ENCODE data around the gene LVRN. TPM values are rescaled to one million over a fixed set of nuclear protein-coding genes. Genes with fewer than 3 reads are reported as not detected.

LVRN gene
- total and polyA plus RNA-seq, 2 of the 13 experiments (the other 11 are each of a cell fraction or from before 2014, with no cell fraction given), result 0.09 to 0.20 TPM

DNA sequence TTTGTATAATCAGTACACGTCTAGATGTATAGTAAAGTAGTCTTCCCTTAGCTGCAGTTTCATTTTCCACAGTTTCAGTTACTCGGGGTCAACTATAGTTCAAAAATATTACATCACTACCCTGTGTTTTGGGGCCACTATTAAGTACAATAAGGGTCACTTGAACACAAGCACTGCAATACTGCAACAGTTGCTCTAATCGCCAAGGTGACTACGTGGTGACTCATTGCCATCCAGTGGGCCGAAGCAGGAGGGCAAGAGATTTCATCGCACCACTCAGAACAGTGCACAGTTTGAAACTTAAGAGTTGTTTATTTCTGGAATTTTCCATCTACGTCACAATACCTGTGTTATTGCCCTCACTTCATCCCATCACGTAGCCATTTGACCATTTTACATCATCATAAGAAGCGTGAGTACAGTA, 69.8 kb downstream of the LVRN start, which contains the start of gene ARL14EPL (continued):
- TF ChIP-seq, protein P1, sequence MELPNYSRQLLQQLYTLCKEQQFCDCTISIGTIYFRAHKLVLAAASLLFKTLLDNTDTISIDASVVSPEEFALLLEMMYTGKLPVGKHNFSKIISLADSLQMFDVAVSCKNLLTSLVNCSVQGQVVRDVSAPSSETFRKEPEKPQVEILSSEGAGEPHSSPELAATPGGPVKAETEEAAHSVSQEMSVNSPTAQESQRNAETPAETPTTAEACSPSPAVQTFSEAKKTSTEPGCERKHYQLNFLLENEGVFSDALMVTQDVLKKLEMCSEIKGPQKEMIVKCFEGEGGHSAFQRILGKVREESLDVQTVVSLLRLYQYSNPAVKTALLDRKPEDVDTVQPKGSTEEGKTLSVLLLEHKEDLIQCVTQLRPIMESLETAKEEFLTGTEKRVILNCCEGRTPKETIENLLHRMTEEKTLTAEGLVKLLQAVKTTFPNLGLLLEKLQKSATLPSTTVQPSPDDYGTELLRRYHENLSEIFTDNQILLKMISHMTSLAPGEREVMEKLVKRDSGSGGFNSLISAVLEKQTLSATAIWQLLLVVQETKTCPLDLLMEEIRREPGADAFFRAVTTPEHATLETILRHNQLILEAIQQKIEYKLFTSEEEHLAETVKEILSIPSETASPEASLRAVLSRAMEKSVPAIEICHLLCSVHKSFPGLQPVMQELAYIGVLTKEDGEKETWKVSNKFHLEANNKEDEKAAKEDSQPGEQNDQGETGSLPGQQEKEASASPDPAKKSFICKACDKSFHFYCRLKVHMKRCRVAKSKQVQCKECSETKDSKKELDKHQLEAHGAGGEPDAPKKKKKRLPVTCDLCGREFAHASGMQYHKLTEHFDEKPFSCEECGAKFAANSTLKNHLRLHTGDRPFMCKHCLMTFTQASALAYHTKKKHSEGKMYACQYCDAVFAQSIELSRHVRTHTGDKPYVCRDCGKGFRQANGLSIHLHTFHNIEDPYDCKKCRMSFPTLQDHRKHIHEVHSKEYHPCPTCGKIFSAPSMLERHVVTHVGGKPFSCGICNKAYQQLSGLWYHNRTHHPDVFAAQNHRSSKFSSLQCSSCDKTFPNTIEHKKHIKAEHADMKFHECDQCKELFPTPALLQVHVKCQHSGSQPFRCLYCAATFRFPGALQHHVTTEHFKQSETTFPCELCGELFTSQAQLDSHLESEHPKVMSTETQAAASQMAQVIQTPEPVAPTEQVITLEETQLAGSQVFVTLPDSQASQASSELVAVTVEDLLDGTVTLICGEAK (IDR thresholded peaks at IDR 0.05), result no peak
- TF ChIP-seq, protein P1 (CRISPR knock-in tag; IDR thresholded peaks at IDR 0.05), result no peak
- no peak for TF ChIP-seq ZNF501 (CRISPR knock-in tag; IDR thresholded peaks at IDR 0.05)
- no peak for TF ChIP-seq ZNF776 (CRISPR knock-in tag; IDR thresholded peaks at IDR 0.05)
- TF ChIP-seq TEAD3 (CRISPR knock-in tag; optimal IDR thresholded peaks at IDR 0.05; ENCODE audit: borderline replicate concordance), result no peak
- TF ChIP-seq, protein P2, sequence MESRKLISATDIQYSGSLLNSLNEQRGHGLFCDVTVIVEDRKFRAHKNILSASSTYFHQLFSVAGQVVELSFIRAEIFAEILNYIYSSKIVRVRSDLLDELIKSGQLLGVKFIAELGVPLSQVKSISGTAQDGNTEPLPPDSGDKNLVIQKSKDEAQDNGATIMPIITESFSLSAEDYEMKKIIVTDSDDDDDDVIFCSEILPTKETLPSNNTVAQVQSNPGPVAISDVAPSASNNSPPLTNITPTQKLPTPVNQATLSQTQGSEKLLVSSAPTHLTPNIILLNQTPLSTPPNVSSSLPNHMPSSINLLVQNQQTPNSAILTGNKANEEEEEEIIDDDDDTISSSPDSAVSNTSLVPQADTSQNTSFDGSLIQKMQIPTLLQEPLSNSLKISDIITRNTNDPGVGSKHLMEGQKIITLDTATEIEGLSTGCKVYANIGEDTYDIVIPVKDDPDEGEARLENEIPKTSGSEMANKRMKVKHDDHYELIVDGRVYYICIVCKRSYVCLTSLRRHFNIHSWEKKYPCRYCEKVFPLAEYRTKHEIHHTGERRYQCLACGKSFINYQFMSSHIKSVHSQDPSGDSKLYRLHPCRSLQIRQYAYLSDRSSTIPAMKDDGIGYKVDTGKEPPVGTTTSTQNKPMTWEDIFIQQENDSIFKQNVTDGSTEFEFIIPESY (CRISPR knock-in tag; IDR thresholded peaks at IDR 0.05), result no peak
- TF ChIP-seq ZNF556 (CRISPR knock-in tag; IDR thresholded peaks at IDR 0.05; ENCODE audit: borderline replicate concordance), result no peak
- no peak for TF ChIP-seq NCOR1 (IDR thresholded peaks at IDR 0.05; ENCODE audit: borderline replicate concordance, low read length)
- no peak for TF ChIP-seq HDAC6 (IDR thresholded peaks at IDR 0.05; ENCODE audit: low read depth, low read length)
- no peak for TF ChIP-seq SYNCRIP (IDR thresholded peaks at IDR 0.05; ENCODE audit: insufficient read depth, low read depth, low read length)
- no peak for TF ChIP-seq ZNF333 (CRISPR knock-in tag; IDR thresholded peaks at IDR 0.05; ENCODE audit: borderline replicate concordance)
- TF ChIP-seq SMC3 (IDR thresholded peaks at IDR 0.05; ENCODE audit: low read length), result peak; percentile 30; the same call in 1 of the 2 replicates
- no peak for TF ChIP-seq ZNF317 (CRISPR knock-in tag; IDR thresholded peaks at IDR 0.05)
- TF ChIP-seq CEBPB (IDR thresholded peaks at IDR 0.05; ENCODE audit: borderline replicate concordance, low read depth, low read length), result peak; percentile 47; the same call in 1 of the 2 replicates
- TF ChIP-seq RARA (CRISPR knock-in tag; IDR thresholded peaks at IDR 0.05), result peak; percentile 78
- TF ChIP-seq, protein P3, sequence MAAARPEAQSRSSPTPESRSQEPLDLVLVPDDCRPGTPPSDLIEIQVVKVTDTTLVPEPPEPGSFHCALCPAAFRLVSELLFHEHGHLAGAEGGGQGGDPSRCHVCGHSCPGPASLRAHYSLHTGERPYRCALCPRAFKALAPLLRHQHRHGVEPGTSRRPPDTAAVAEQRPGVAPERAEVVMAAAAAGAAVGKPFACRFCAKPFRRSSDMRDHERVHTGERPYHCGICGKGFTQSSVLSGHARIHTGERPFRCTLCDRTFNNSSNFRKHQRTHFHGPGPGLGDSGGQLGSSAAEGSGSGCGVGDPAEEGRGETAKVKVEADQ (CRISPR knock-in tag; IDR thresholded peaks at IDR 0.05; ENCODE audit: borderline replicate concordance), result no peak
- no peak for TF ChIP-seq PITX1 (CRISPR knock-in tag; IDR thresholded peaks at IDR 0.05)
- no peak for TF ChIP-seq FLYWCH1 (CRISPR knock-in tag; IDR thresholded peaks at IDR 0.05)
- no peak for TF ChIP-seq ZNF564 (CRISPR knock-in tag; IDR thresholded peaks at IDR 0.05)
